K562 (cell line): Measurements from ENCODE around the gene CBL. TPM values are rescaled to one million over a fixed set of nuclear protein-coding genes. Genes with fewer than 3 reads are reported as not detected.

ENCODE experiments used
- ARID4B ChIP-seq: sonication (generic); formaldehyde crosslinking; IDR thresholded peaks from 2 replicates; pipeline ENCODE4 v1.8.0; 2022; ENCODE audit warnings: mild to moderate bottlenecking, missing genetic modification reagents
- CSDE1 ChIP-seq, 2 experiments: fragments of 450-650 bp; IDR thresholded peaks; 2 replicates each; pipeline ENCODE4 v1.6.1; 2016; ENCODE audit warnings: mild to moderate bottlenecking in 1 of 2
- ELK3 ChIP-seq: fragments of 450-650 bp; formaldehyde crosslinking; IDR thresholded peaks from 2 replicates; pipeline ENCODE4 v1.4.0; 2020; ENCODE audit warnings: mild to moderate bottlenecking
- GTF2A2 ChIP-seq: IDR thresholded peaks from 2 replicates; pipeline ENCODE4 v1.6.1; 2016; ENCODE audit warnings: mild to moderate bottlenecking, missing genetic modification characterization, missing compliant biosample characterization
- KDM2B ChIP-seq: fragments of 250-450 bp; sonication (Bioruptor Pico); IDR thresholded peaks from 2 replicates; pipeline ENCODE4 v1.8.0; 2021; ENCODE audit warnings: mild to moderate bottlenecking, moderate library complexity
- LCOR ChIP-seq: sonication (generic); formaldehyde crosslinking; IDR thresholded peaks from 2 replicates; pipeline ENCODE4 v1.8.0; 2022; ENCODE audit warnings: mild to moderate bottlenecking, missing genetic modification reagents
- MGA ChIP-seq: fragments of 450-650 bp; IDR thresholded peaks from 2 replicates; pipeline ENCODE4 v1.6.1; 2016; ENCODE audit warnings: mild to moderate bottlenecking, moderate library complexity
- TBL1XR1 ChIP-seq, 2 experiments: IDR thresholded peaks; 2 replicates each; pipeline ENCODE4 v1.6.1; 2012; ENCODE audit warnings: improper control_type of control experiment in 2 of 2, low read length in 2 of 2, mild to moderate bottlenecking in 1 of 2
- ZNF140 ChIP-seq: fragments of 250-450 bp; sonication (Bioruptor Pico); IDR thresholded peaks from 2 replicates; pipeline ENCODE4 v1.8.0; 2021; ENCODE audit warnings: moderate library complexity, mild to moderate bottlenecking, inconsistent platforms
- polyA plus RNA-seq, 8 experiments: library from polyadenylated mRNA; depleted of rRNA in 4 of 8; stranded (reverse) in 5 of 8; unstranded in 3 of 8; fragments of >200 nt; fragmentation: Nextera tagmentation in 2 of 8; fragmentation: Illumina TruSeq in 1 of 8; extraction: Ambion mirVana in 2 of 8; extraction: Trizol in 1 of 8; gene quantifications; 2 replicates each; pipeline versions ENCODE4 v1.2.1 to v1.2.3, GENCODE V29; 2011 to 2014; ENCODE audit warnings: inconsistent platforms in 1 of 8, missing spikeins in 1 of 8
- total RNA-seq, 7 experiments: library from RNA; depleted of rRNA in 6 of 7; stranded (reverse); fragments of >200 nt in 6 of 7; fragmentation: Illumina TruSeq in 2 of 7; extraction: Trizol in 2 of 7; gene quantifications; 2 replicates each; pipeline versions ENCODE4 v1.2.1 to v1.2.3, GENCODE V29; 2011 to 2021; ENCODE audit warnings: low replicate concordance in 1 of 7

Gene CBL
- total and polyA plus RNA-seq, 9 of the 15 experiments (the other 6 are each of a cell fraction or from before 2014, with no cell fraction given) = 3.2 to 24.9 (median 9.9) TPM

- no peak for TF ChIP-seq MGA
- TF ChIP-seq ZNF140 (CRISPR knock-in tag) = no peak
- TF ChIP-seq CSDE1 (IDR thresholded peaks at IDR 0.05) = no peak
- no peak for TF ChIP-seq TBL1XR1 (IDR thresholded peaks at IDR 0.05; ENCODE audit: low read length in 2 of 2)
- no peak for TF ChIP-seq GTF2A2 (tag)
- TF ChIP-seq ELK3 (CRISPR knock-in tag) = no peak
- TF ChIP-seq ARID4B (CRISPR knock-in tag) = no peak
- TF ChIP-seq KDM2B = no peak
- TF ChIP-seq LCOR (CRISPR knock-in tag) = no peak
These were observed 149.1 kb downstream of the CBL start (continued) for GRCh38 chr11:119355091-119355843.
